Liver (tissue), 9 donors: ENCODE measurements around the gene SAA1. TPM values are rescaled to one million over a fixed set of nuclear protein-coding genes. Genes with fewer than 3 reads are reported as not detected.
A peak's percentile ranks its signal among the peaks of the same experiment; 100 is the strongest.
"Not testable (repeated sequence)": the region's sequence is repeated elsewhere in the genome, so short reads cannot be mapped to it uniquely, and the experiment has no call there.

Source experiments
- DNase-seq: peaks from one replicate; pipeline ENCODE4 v3.0.0-alpha.2; 2017; ENCODE audit warnings: low spot score
- H3K27ac ChIP-seq, 2 donors: one replicate each; pipeline ENCODE4 v1.7.0; 2013; ENCODE audit warnings: inconsistent platforms in 2 of 2, low read length in 2 of 2, control low read depth in 1 of 2, low read depth in 1 of 2, mild to moderate bottlenecking in 1 of 2
- H3K27me3 ChIP-seq, 4 donors: one replicate each; pipeline versions ENCODE4 v1.6.1 to v1.7.0; 2013; ENCODE audit warnings: low read length in 3 of 4, inconsistent platforms in 1 of 4, mild to moderate bottlenecking in 1 of 4, moderate library complexity in 1 of 4; ENCODE audit not compliant: control insufficient read depth in 4 of 4, insufficient read depth in 4 of 4
- H3K36me3 ChIP-seq, 4 donors: one replicate each; pipeline versions ENCODE4 v1.6.1 to v1.7.0; 2013; ENCODE audit warnings: low read length in 3 of 4, mild to moderate bottlenecking in 3 of 4, low read depth in 1 of 4, moderate library complexity in 1 of 4; ENCODE audit not compliant: control insufficient read depth in 4 of 4, insufficient read depth in 3 of 4
- H3K4me1 ChIP-seq, 4 donors: one replicate each; pipeline versions ENCODE4 v1.6.1 to v1.7.0; 2013; ENCODE audit warnings: low read length in 3 of 4, mild to moderate bottlenecking in 3 of 4, moderate library complexity in 1 of 4; ENCODE audit not compliant: control insufficient read depth in 4 of 4, insufficient read depth in 4 of 4
- H3K4me3 ChIP-seq, 3 donors: one replicate each; pipeline versions ENCODE4 v1.6.1 to v1.7.0; 2013; ENCODE audit warnings: low read length in 3 of 3, control low read depth in 1 of 3, low read depth in 1 of 3, mild to moderate bottlenecking in 1 of 3
- H3K9ac ChIP-seq, 2 donors: one replicate each; pipeline ENCODE4 v1.7.0; 2013; ENCODE audit warnings: low read length in 2 of 2, mild to moderate bottlenecking in 2 of 2, moderate library complexity in 2 of 2, control low read depth in 1 of 2, low read depth in 1 of 2
- H3K9me3 ChIP-seq, 4 donors: one replicate each; pipeline versions ENCODE4 v1.6.1 to v1.7.0; 2013; ENCODE audit warnings: low read length in 3 of 4; ENCODE audit not compliant: control insufficient read depth in 4 of 4
- ATF3 ChIP-seq: IDR thresholded peaks from 2 replicates; pipeline ENCODE4 v1.6.1; 2016; ENCODE audit warnings: antibody characterized with exemption
- CTCF ChIP-seq: fragments of 150-350 bp; IDR thresholded peaks from 2 replicates; pipeline ENCODE4 v1.5.1; 2017; ENCODE audit warnings: improper control_type of control experiment, low read depth, low read length; ENCODE audit not compliant: missing input control
- EGR1 ChIP-seq, 2 donors: IDR thresholded peaks; 2 replicates each; pipeline ENCODE4 v1.6.1; 2016 to 2018; ENCODE audit warnings: antibody characterized with exemption in 2 of 2, low read depth in 2 of 2
- FOXA1 ChIP-seq: IDR thresholded peaks from 2 replicates; pipeline ENCODE4 v1.6.1; 2016; ENCODE audit warnings: antibody characterized with exemption
- HNF4A ChIP-seq, 2 donors: conservative IDR thresholded peaks; 2 replicates each; pipeline ENCODE4 v1.6.1; 2016; ENCODE audit warnings: antibody characterized with exemption in 2 of 2, mild to moderate bottlenecking in 2 of 2
- HNF4G ChIP-seq: IDR thresholded peaks from 2 replicates; pipeline ENCODE4 v1.6.1; 2016; ENCODE audit warnings: antibody characterized with exemption
- JUND ChIP-seq, 2 donors: IDR thresholded peaks; 2 replicates each; pipeline ENCODE4 v1.6.1; 2016; ENCODE audit warnings: antibody characterized with exemption in 2 of 2
- NR2F2 ChIP-seq: IDR thresholded peaks from 2 replicates; pipeline ENCODE4 v1.6.1; 2016; ENCODE audit warnings: antibody characterized with exemption
- RAD21 ChIP-seq, 2 donors: IDR thresholded peaks; 2 replicates each; pipeline ENCODE4 v1.6.1; 2016; ENCODE audit warnings: antibody characterized with exemption in 2 of 2, mild to moderate bottlenecking in 2 of 2
- REST ChIP-seq: IDR thresholded peaks from 2 replicates; pipeline ENCODE4 v1.6.1; 2016; ENCODE audit warnings: antibody characterized with exemption, mild to moderate bottlenecking
- RXRA ChIP-seq, 2 donors: IDR thresholded peaks; 2 replicates each; pipeline ENCODE4 v1.6.1; 2017 to 2018; ENCODE audit warnings: antibody characterized with exemption in 2 of 2, mild to moderate bottlenecking in 1 of 2
- SP1 ChIP-seq: IDR thresholded peaks from 2 replicates; pipeline ENCODE4 v1.6.1; 2018; ENCODE audit warnings: antibody characterized with exemption, mild to moderate bottlenecking
- YY1 ChIP-seq: IDR thresholded peaks from 2 replicates; pipeline ENCODE4 v1.6.1; 2016; ENCODE audit warnings: antibody characterized with exemption, mild to moderate bottlenecking
- WGBS: extraction: QIAGEN DNeasy Blood & Tissue Kit; methylation state at CpG from one replicate; pipeline ENCODE4 v1.1.7; 2013; 5-methylcytosine and 5-hydroxymethylcytosine counted together
- polyA plus RNA-seq, 2 donors: library from polyadenylated mRNA; stranded (reverse) in 1 of 2; unstranded in 1 of 2; fragments of 200-250 nt in 1 of 2; fragments of >200 nt in 1 of 2; fragmentation: Nextera tagmentation in 1 of 2; extraction: Ambion mirVana in 1 of 2; gene quantifications; one replicate each; pipeline versions ENCODE4 v1.2.1 to v1.2.3, GENCODE V29; 2013 to 2015
- total RNA-seq, 2 donors: library from RNA; depleted of rRNA; stranded (reverse); fragments of >200 nt; gene quantifications; one replicate each; pipeline ENCODE4 v1.2.3, GENCODE V29; 2014
- donor health status: healthy.
- donor health status: healthy.
- donor health status: healthy.
- donor health status: healthy.
- donor health status: healthy.

SAA1 gene
- total and polyA plus RNA-seq, 4 donors: 20.4 to 33,277 (median 21,062) TPM

- peaks cover 3 to 10% (median 4%) of the 10 kb centered on the region in 4 donors for H3K4me1 ChIP-seq
- H3K9ac ChIP-seq, H3K9me3 ChIP-seq, H3K36me3 ChIP-seq, H3K27ac ChIP-seq, H3K27me3 ChIP-seq, H3K4me3 ChIP-seq, DNase-seq: not testable (repeated sequence)
- 90% methylated on average over 3 of the region's 5 CpGs for WGBS
Observed at GRCh38 chr11:18269252-18269651, 3.2 kb downstream of the SAA1 start.

- Histone ChIP-seq H3K36me3 (no peaks in the 10 kb centered on the region), H3K4me3 (no peak overlapping the region), H3K9me3 (no peaks in the 10 kb centered on the region), H3K27ac (peak overlapping the region in 1 of 2 donors; percentile 37), H3K9ac (no peak overlapping the region), H3K27me3 (no peaks in the 10 kb centered on the region), H3K4me1 (peaks cover 3 to 10% (median 4%) of the 10 kb centered on the region in 4 donors)
- DNase-seq: no peak
- TF ChIP-seq CTCF (peak; percentile 37), HNF4A (conservative IDR thresholded peaks at IDR 0.05) (no peak), RAD21 (IDR thresholded peaks at IDR 0.05) (peak; percentile 65 to 74), EGR1 (IDR thresholded peaks at IDR 0.05; ENCODE audit: low read depth in 2 of 2) (no peak)
- WGBS: 79% methylated on average over 4 of the region's 4 CpGs
Observed at GRCh38 chr11:18270102-18270501, 4.0 kb downstream of the SAA1 start.

DNA sequence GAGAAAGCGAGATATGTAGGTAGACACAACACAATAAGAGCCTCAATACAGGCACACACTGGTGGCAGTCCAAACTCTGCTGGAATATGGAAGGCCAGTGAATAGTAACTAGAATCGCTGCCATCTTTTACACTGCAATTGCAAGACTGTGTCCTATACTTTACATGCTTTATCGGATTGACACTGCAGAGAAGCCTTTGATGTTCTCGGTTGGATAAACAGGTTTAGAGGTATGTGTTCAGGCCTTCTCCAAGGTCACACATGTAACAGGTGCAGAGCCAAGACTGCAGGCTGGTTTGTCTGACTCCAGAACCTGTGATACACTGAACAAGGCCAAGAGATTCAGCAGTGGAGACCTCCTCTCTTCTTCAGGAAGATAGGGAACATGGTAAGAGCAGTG lies 5.1 kb downstream of the SAA1 start:
- WGBS: 71% methylated on average over 4 of the region's 4 CpGs
- Histone ChIP-seq H3K27me3 (no peaks in the 10 kb centered on the region), H3K9ac (no peak overlapping the region), H3K4me1 (peaks cover 0 to 3% (median 1%) of the 10 kb centered on the region in 4 donors), H3K4me3 (no peak overlapping the region), H3K36me3 (no peaks in the 10 kb centered on the region), H3K9me3 (no peaks in the 10 kb centered on the region), H3K27ac (no peak overlapping the region)
- TF ChIP-seq ATF3 (no peak), EGR1 (IDR thresholded peaks at IDR 0.05; ENCODE audit: low read depth in 2 of 2) (peak in 1 of 2 donors; percentile 7), NR2F2 (no peak), HNF4A (conservative IDR thresholded peaks at IDR 0.05) (no peak)
- no peak for DNase-seq

DNA sequence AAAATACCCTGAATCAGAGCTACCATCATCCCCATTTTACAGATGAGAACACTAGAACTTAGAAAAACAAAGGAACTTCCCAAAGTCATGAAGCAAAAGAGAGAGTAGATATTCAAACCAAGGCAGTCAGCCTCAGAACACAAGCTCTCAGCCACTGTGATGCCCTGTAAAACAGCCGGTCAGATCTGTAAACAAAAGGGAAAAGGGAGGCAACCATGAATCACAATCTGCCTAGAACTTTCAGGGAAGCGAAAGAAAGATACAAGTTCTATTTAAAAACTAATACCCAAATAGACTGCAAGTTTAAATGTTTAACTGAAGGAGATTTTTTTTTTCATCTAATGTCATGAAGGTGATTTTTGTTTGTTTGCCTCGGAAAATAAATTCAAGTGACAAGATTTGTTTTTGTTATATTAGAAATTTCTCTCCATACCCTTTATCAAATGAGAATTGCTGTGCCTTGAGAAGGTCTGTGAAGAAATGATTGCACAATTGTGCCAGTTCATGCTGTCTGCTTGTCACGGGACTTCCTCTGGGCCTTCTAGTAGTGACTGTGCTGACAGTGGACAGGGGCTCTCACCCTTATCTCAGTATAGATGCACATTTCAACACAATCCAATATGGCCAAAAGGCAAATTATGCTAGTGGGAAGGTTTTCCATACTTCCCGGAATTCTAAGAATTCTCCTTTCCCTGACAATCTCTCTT lies 11.7 kb downstream of the SAA1 start:
- no peak overlapping the region for H3K4me3 ChIP-seq
- WGBS: 88% methylated on average over 5 of the region's 5 CpGs
- TF ChIP-seq SP1: no peak
- no peak for TF ChIP-seq NR2F2
- no peak for TF ChIP-seq HNF4G
- no peak for TF ChIP-seq YY1
- no peak for TF ChIP-seq RXRA (IDR thresholded peaks at IDR 0.05)
- no peak for TF ChIP-seq REST
- no peak for TF ChIP-seq FOXA1
- no peak for TF ChIP-seq ATF3
- no peak for TF ChIP-seq CTCF
- TF ChIP-seq JUND (IDR thresholded peaks at IDR 0.05): no peak
- no peak overlapping the region for H3K9ac ChIP-seq
- peak overlapping the region in 1 of 2 donors; percentile 14 for H3K27ac ChIP-seq
- H3K27me3 ChIP-seq: no peaks in the 10 kb centered on the region
- peaks cover 4 to 29% (median 21%) of the 10 kb centered on the region in 4 donors for H3K36me3 ChIP-seq
- H3K9me3 ChIP-seq: no peaks in the 10 kb centered on the region
- no peaks in the 10 kb centered on the region for H3K4me1 ChIP-seq
- DNase-seq: no peak
